ENCODE data around the gene ARHGEF1. TPM values are rescaled to one million over a fixed set of nuclear protein-coding genes. Genes with fewer than 3 reads are reported as not detected.

ARHGEF1 gene
- total RNA-seq, 2 donors from 2014 or later: 89.9 to 116 TPM

DNA sequence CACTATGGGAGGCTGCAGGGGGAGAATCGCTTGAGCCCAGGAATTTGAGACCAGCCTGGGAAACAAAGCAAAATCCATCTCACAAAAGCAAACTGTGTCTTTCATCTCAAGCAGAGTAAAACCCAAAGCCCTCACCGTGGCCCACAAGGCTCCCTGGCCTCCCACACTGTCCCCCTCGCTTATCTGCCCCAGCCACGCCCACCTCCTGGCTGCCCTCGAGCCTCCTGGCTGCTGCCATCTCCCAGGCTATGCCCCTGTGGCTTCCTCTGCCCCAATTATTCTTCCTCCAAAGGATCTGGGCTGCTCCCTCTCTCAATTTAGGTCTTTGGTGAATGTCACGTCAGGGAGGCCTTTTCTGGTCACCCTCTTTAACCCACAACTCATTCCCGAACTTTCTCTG, 72.5 kb downstream of the ARHGEF1 start:
- peaks cover 5% of the 10 kb centered on the region for H3K36me3 ChIP-seq (ENCODE audit: control insufficient read depth, insufficient read depth, low read length)
- Mint-ChIP-seq H3K4me3 (no peak overlapping the region), H3K36me3 (ENCODE audit: low read depth) (peaks cover 16% of the 10 kb centered on the region), H3K27ac (no peak overlapping the region), H3K9me3 (no peaks in the 10 kb centered on the region), H3K27me3 (ENCODE audit: insufficient read depth) (peaks cover under 1% of the 10 kb centered on the region), H3K4me1 (peaks cover 12% of the 10 kb centered on the region)
- 81 to 90% methylated on average over 3 to 7 of the region's 7 CpGs for WGBS, 2 experiments (ENCODE audit: insufficient coverage in 1 of 2, insufficient read length in 1 of 2)
- no peak overlapping the region for H3K4me3 ChIP-seq (ENCODE audit: low read length)
- no peaks in the 10 kb centered on the region for H3K9me3 ChIP-seq (ENCODE audit: control insufficient read depth, low read length)
- no peaks in the 10 kb centered on the region for H3K27me3 ChIP-seq (ENCODE audit: control insufficient read depth, insufficient read depth, low read length, poor library complexity, severe bottlenecking)
- DNase-seq: no peak
- H3K27ac ChIP-seq (ENCODE audit: low read depth, low read length): no peak overlapping the region
- H3K4me1 ChIP-seq (ENCODE audit: control insufficient read depth, insufficient read depth, low read length): no peaks in the 10 kb centered on the region
- H3K9ac ChIP-seq (ENCODE audit: extremely low read depth, low read length, poor library complexity, severe bottlenecking): no peak overlapping the region
- no peak for TF ChIP-seq CTCF (conservative IDR thresholded peaks at IDR 0.05)

GRCh38 chr19:41956621-41957020, 73.6 kb downstream of the ARHGEF1 start:
- 96 to 99% methylated on average over 10 to 13 of the region's 13 CpGs for WGBS, 2 experiments (ENCODE audit: insufficient coverage in 1 of 2, insufficient read length in 1 of 2)
- Histone ChIP-seq H3K27me3 (ENCODE audit: control insufficient read depth, insufficient read depth, low read length, poor library complexity, severe bottlenecking) (no peaks in the 10 kb centered on the region), H3K4me3 (ENCODE audit: low read length) (no peak overlapping the region), H3K9me3 (ENCODE audit: control insufficient read depth, low read length) (no peaks in the 10 kb centered on the region), H3K27ac (ENCODE audit: low read depth, low read length) (no peak overlapping the region), H3K4me1 (ENCODE audit: control insufficient read depth, insufficient read depth, low read length) (no peaks in the 10 kb centered on the region), H3K9ac (ENCODE audit: extremely low read depth, low read length, poor library complexity, severe bottlenecking) (no peak overlapping the region), H3K36me3 (ENCODE audit: control insufficient read depth, insufficient read depth, low read length) (peaks cover 5% of the 10 kb centered on the region)
- TF ChIP-seq CTCF (conservative IDR thresholded peaks at IDR 0.05): no peak
- H3K4me3 Mint-ChIP-seq: no peak overlapping the region
- peaks cover 12% of the 10 kb centered on the region for H3K4me1 Mint-ChIP-seq
- H3K27ac Mint-ChIP-seq: no peak overlapping the region
- no peaks in the 10 kb centered on the region for H3K27me3 Mint-ChIP-seq (ENCODE audit: insufficient read depth)
- H3K9me3 Mint-ChIP-seq: no peaks in the 10 kb centered on the region
- peaks cover 16% of the 10 kb centered on the region for H3K36me3 Mint-ChIP-seq (ENCODE audit: low read depth)
- no peak for DNase-seq

Small RNA genes within 50 kb of the gene (microRNA-seq; reads per million reads assigned to microRNA genes)
- not detected for gene MIR6797 (ENCODE audit: borderline microRNAs expressed)

Other genes starting within 250 kb of the ARHGEF1 start
- not detected for gene CEACAM7, start 194.9 kb upstream of the ARHGEF1 start, total RNA-seq
- gene CEACAM5, start 174.6 kb upstream of the ARHGEF1 start, total RNA-seq: not detected
- gene CEACAM6, start 127.7 kb upstream of the ARHGEF1 start, total RNA-seq: not detected
- not detected for gene CEACAM3, start 86.6 kb upstream of the ARHGEF1 start, total RNA-seq
- not detected for gene LYPD4, start 38.5 kb upstream of the ARHGEF1 start, total RNA-seq
- gene DMRTC2, start 38.1 kb upstream of the ARHGEF1 start, total RNA-seq: not detected
- gene RPS19, start 22.9 kb upstream of the ARHGEF1 start, total RNA-seq: 1,000 to 10,000 TPM; 2,321 to 2,418 TPM
- not detected for gene CD79A, start 5.9 kb upstream of the ARHGEF1 start, total RNA-seq
- under 1 TPM; 0.13 to 0.53 TPM for gene ERFL, start 45.3 kb downstream of the ARHGEF1 start, total RNA-seq
- 100 to 1,000 TPM; 114 to 122 TPM for gene RABAC1, start 76.1 kb downstream of the ARHGEF1 start, total RNA-seq
- gene ATP1A3, start 111.0 kb downstream of the ARHGEF1 start, total RNA-seq: 1 to 10 TPM in 1 of 2 donors, under 1 TPM in 1; 0.69 to 1.0 TPM
- 10 to 100 TPM; 21.6 to 38.7 TPM for gene GRIK5, start 187.0 kb downstream of the ARHGEF1 start, total RNA-seq
- gene ZNF574, start 193.0 kb downstream of the ARHGEF1 start, total RNA-seq: 10 to 100 TPM; 20.9 to 22.1 TPM
- 1 to 10 TPM; 1.8 to 2.6 TPM for gene POU2F2, start 249.3 kb downstream of the ARHGEF1 start, total RNA-seq